NCI-H1417 treated with DMSO at 0.1 percent for 48 hours (cell line): ENCODE measurements around the gene HEYL.

Experiments
- DNase-seq: peaks from one replicate; lab custom pipeline; 2025; lab: John Stamatoyannopoulos, UW

HEYL gene

DNA sequence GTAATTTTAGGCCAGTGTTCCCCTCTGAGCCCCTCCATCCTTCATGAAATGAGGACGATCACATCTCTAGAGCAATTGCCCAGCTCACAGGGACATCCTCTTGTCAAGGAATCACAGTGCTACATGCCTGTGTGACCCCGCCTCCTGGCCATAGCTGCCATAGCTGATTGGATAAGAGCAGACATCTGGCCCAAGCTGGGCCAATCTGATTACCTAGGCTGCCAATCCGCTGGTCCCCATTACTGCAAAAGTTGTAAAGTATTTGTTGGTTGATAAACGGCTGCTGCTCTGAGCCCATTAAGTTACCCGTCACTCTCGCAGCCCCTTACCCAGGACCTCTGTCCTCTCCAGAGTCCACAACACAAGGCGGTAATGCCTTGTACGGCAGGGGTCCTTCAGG lies 24.1 kb upstream of the HEYL start:
- no peak for DNase-seq

- no peak for DNase-seq
Measured at GRCh38 chr1:39662861-39663260, 23.4 kb upstream of the HEYL start.

GRCh38 chr1:39659538-39659937 lies 20.1 kb upstream of the HEYL start:
- no peak for DNase-seq

- DNase-seq, result no peak
Measured at GRCh38 chr1:39659110-39659509, 19.7 kb upstream of the HEYL start.

- DNase-seq, result no peak
Measured at GRCh38 chr1:39657923-39658485, 18.6 kb upstream of the HEYL start.

- no peak for DNase-seq
Measured at GRCh38 chr1:39657402-39657801, 18.0 kb upstream of the HEYL start.

DNA sequence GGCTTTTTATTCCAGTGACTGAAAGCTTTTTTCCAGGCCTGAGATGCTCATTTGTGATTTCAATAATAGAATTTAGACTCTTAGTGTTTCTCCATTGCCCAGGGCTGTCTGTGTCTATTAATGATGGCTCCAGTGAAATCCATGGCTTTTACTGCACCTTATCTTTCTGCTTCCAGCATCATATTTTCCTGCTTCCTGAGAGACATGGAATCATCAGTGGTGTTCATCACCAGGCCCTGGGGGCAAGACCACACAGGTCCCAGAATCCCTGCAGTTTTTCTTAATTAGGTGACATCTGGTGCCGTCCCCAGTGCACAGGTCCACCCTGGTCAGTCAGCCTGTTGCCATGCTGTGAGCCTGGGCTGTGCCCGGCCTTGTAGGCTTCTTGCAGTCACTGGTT lies 16.9 kb upstream of the HEYL start:
- no peak for DNase-seq

- no peak for DNase-seq
Measured at GRCh38 chr1:39655578-39656268, 16.3 kb upstream of the HEYL start.

GRCh38 chr1:39654291-39654690 lies 14.8 kb upstream of the HEYL start:
- no peak for DNase-seq

DNA sequence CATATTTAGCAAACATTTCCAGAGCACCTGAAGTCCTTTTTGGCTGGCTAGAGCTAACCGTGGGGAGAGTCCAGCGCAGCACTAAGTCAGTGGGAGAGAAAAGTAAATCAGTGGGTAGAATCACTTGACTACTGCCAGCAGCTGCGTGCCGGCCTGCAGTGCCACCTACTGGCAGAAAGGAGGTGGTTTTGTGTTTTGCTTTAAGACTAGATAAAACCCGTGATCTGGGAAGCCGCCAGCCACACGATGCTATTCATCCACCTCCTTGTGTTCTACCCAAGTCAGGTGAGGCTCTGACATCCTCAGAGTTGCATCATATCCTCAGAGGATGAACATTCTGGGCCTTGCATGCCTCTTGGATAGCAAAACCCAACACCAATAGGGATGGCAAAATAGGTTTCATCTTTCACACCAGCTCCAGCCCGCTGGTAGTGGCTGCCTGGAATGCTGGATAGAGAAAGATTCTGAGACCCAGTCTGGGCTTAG lies 14.1 kb upstream of the HEYL start:
- no peak for DNase-seq

GRCh38 chr1:39652554-39652953 lies 13.1 kb upstream of the HEYL start:
- no peak for DNase-seq

DNA sequence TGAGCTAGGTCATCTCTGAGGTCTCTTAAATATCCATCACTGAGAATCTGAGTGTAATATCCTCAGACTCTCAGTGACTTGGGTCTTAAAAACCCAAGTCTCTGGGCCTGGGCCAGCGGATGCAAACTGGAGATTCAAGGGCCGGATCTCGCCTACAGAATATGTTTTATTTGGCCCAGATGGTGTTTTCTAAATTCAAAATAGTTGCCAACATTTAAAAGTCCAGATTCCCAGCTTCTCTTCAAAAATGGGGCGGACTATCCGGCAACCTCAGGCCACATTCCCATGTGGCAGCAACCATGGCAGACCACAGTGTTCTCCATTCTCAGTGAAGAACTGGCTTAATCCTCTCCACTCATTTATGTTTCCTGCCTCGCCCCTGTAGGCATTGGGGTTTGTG lies 12.7 kb upstream of the HEYL start:
- no peak for DNase-seq

- no peak for DNase-seq
Measured at GRCh38 chr1:39650431-39650830, 11.0 kb upstream of the HEYL start.

DNA sequence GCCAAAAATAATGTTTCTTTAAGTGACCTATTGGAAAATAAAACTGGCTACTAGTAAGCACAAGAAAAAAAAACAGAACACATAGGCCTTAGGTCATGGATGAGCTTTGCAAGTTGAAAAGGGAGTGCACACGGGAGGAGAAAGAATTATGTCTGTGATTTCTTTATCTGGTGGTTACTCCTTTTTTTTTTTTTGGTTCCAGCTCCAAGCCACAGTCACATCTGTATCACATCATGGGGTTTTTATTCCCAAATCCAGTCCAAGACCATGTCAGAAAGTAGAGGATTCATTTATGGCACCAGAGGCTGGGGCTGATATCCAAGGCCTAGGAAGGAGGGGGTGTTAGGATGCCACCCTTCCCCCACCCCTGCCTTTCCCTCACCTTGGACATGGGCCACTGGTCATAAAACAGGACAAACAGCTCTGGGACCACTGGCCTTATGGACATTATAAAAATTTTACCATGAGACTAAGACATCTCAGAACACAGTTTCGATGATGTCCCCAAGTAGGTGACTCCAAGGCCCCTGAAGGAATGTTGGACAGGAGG lies 10.3 kb upstream of the HEYL start:
- no peak for DNase-seq

DNA sequence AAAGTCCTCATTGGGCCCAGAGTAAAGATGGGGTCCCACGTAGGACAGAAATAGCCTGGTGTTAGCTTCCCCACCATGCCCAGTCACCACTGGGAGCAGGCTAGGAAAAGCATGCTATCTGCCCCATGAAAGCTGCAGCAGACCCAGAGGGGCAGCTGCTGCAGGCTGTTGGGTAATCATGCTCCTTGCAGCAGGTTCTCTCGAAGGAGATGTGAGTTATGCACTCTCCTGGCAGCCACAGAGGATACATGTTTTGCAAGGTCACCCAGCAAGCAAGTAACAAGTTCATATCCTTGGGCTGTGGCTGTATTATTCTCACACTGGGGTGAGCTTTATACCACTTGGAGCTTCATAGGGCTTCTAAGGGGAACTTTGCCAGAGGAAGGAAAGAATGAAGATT lies 9.1 kb upstream of the HEYL start:
- DNase-seq, result no peak

GRCh38 chr1:39647247-39647646 lies 7.8 kb upstream of the HEYL start:
- no peak for DNase-seq

GRCh38 chr1:39646232-39647081 lies 7.0 kb upstream of the HEYL start:
- no peak for DNase-seq

GRCh38 chr1:39645411-39646043 lies 6.1 kb upstream of the HEYL start:
- DNase-seq, result no peak

DNA sequence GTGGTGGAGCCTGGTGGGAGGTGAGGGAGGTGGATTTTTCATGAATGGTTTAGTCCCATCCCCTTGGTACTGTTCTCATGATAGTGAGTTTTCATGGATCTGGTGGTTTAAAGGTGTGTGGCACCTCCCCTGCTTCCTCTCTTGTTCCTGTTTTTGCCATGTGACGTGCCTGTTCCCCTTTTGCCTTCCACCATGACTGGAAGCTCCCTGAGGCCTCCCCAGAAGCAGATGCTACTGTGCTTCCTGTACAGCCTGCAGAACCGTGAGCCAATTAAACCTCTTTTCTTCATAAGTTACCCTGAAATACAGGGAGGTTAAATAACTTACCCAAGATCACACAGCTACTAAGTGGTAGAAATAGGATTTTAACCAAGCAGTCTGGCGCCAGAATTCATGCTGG lies 4.3 kb upstream of the HEYL start:
- DNase-seq, result no peak

GRCh38 chr1:39642796-39643195 lies 3.4 kb upstream of the HEYL start:
- DNase-seq, result no peak

- DNase-seq, result no peak
Measured at GRCh38 chr1:39640861-39641260, 1.4 kb upstream of the HEYL start.

- DNase-seq, result no peak
Measured at GRCh38 chr1:39638965-39639304, 508 bp downstream of the HEYL start.
